Astrocyte of the cerebellum (primary cell): ENCODE data around the gene ANKEF1.
"Not testable (repeated sequence)": the region's sequence is repeated elsewhere in the genome, so short reads cannot be mapped to it uniquely, and the experiment has no call there.

Experiments
- DNase-seq: peaks from one replicate; pipeline ENCODE4 v3.0.0-alpha.2; 2011; ENCODE audit warnings: low read depth
- H3K4me3 ChIP-seq: 2 replicates; pipeline ENCODE4 v1.5.1; 2011; ENCODE audit warnings: mild to moderate bottlenecking, low read depth, low read length, moderate library complexity
- CTCF ChIP-seq: IDR thresholded peaks from 2 replicates; pipeline ENCODE4 v1.5.1; 2012; ENCODE audit warnings: low read length, low read depth, moderate library complexity, mild to moderate bottlenecking; ENCODE audit errors: missing control alignments
- in situ Hi-C: cut with HindIII; loops from 2 replicates; pipeline ENCODE4 v1.10.0; 2017; ENCODE audit warnings: low sequenced_read_pairs

Gene ANKEF1

GRCh38 chr20:10022625-10023024 is 12.2 kb upstream of the ANKEF1 start:
- no peak for TF ChIP-seq CTCF
- no peak for DNase-seq
- no peak overlapping the region for H3K4me3 ChIP-seq
- in situ Hi-C loops = no loop called here

GRCh38 chr20:10023911-10024310 is 10.9 kb upstream of the ANKEF1 start:
- H3K4me3 ChIP-seq = no peak overlapping the region
- in situ Hi-C loops = no loop called here
- TF ChIP-seq CTCF = no peak
- DNase-seq = no peak

GRCh38 chr20:10031451-10032215 is 3.2 kb upstream of the ANKEF1 start:
- in situ Hi-C loops, H3K4me3 ChIP-seq, DNase-seq: not testable (repeated sequence)

GRCh38 chr20:10032269-10032668 is 2.5 kb upstream of the ANKEF1 start:
- DNase-seq, in situ Hi-C loops, H3K4me3 ChIP-seq: not testable (repeated sequence)

- peak overlapping the region; percentile 70 for H3K4me3 ChIP-seq
- no peak for TF ChIP-seq CTCF
- in situ Hi-C loops = no loop called here
- no peak for DNase-seq
These were observed 709 bp upstream of the ANKEF1 start for GRCh38 chr20:10033905-10034650.

GRCh38 chr20:10036321-10036720 is 1.5 kb downstream of the ANKEF1 start:
- H3K4me3 ChIP-seq, in situ Hi-C loops, DNase-seq: not testable (repeated sequence)

GRCh38 chr20:10040070-10040975 is 5.5 kb downstream of the ANKEF1 start:
- DNase-seq = peak; percentile 33
- no peak for TF ChIP-seq CTCF
- H3K4me3 ChIP-seq = no peak overlapping the region
- in situ Hi-C loops = no loop called here

- in situ Hi-C loops = no loop called here
- H3K4me3 ChIP-seq = no peak overlapping the region
- DNase-seq = no peak
- no peak for TF ChIP-seq CTCF
These were observed 7.3 kb downstream of the ANKEF1 start for GRCh38 chr20:10042086-10042485.
